Measurements from ENCODE around the gene SMYD3.

Gene SMYD3

GRCh38 chr1:246428542-246429308 is 78.4 kb downstream of the SMYD3 start:
- no peaks in the 10 kb centered on the region for H3K36me3 ChIP-seq (ENCODE audit: control insufficient read depth in 1 of 2, insufficient read depth in 2 of 2, low read length in 2 of 2)
- no peak overlapping the region for H3K27ac ChIP-seq (ENCODE audit: low read length)
- no peak overlapping the region for H3K4me3 ChIP-seq (ENCODE audit: low read depth in 1 of 2, low read length in 2 of 2)
- no peaks in the 10 kb centered on the region for H3K4me1 ChIP-seq (ENCODE audit: control insufficient read depth in 1 of 2, insufficient read depth in 2 of 2, low read length in 2 of 2)
- no peaks in the 10 kb centered on the region for H3K9me3 ChIP-seq (ENCODE audit: control insufficient read depth in 1 of 2, low read length in 2 of 2)
- H3K27me3 ChIP-seq (ENCODE audit: low read depth, low read length) = no peaks in the 10 kb centered on the region

DNA sequence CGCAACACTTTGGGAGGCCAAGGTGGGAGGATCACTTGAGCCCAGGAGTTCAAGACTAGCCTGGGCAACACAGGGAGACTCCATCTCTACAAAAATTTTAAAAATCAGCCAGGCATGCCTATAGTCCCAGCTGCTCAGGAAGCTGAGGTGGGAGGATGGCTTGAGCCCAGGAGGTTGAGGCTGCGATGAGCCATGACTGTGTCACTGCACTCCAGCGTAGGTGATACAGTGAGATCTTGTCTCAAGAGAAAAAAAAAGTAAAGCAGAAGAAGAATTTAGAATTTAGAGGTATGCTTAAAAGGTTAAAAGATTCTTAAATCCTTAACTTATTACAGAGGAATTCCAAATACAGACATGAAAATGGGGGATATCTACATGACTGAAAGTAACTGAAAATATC is 79.5 kb downstream of the SMYD3 start:
- Histone ChIP-seq H3K36me3 (ENCODE audit: control insufficient read depth in 1 of 2, insufficient read depth in 2 of 2, low read length in 2 of 2) (no peaks in the 10 kb centered on the region), H3K27ac (ENCODE audit: low read length) (no peak overlapping the region)

DNA sequence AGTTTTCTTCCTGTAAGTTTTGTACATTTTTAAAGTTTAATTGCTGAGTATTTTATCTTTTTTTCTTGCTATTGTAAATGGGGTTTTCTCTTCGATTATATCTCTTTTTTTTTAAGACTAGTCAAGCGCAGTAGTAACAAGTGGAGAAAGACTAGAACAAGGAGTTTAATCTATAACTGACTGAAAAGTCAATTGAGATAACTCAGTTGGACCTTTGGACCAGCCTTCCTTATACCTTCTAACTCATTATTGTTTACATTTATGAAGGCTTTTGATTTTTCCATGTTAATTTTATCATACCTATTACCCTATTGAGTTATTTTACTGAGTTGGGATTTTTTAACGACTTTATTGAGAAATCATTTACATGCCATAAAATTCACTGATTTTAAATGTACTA is 81.2 kb downstream of the SMYD3 start:
- H3K4me1 ChIP-seq (ENCODE audit: control insufficient read depth in 1 of 2, insufficient read depth in 2 of 2, low read length in 2 of 2) = no peaks in the 10 kb centered on the region
- no peaks in the 10 kb centered on the region for H3K36me3 ChIP-seq (ENCODE audit: control insufficient read depth in 1 of 2, insufficient read depth in 2 of 2, low read length in 2 of 2)
- no peaks in the 10 kb centered on the region for H3K27me3 ChIP-seq (ENCODE audit: low read depth, low read length)
- no peak overlapping the region for H3K27ac ChIP-seq (ENCODE audit: low read length)
- no peak overlapping the region for H3K4me3 ChIP-seq (ENCODE audit: low read depth in 1 of 2, low read length in 2 of 2)
- no peaks in the 10 kb centered on the region for H3K9me3 ChIP-seq (ENCODE audit: control insufficient read depth in 1 of 2, low read length in 2 of 2)

More for the DNA sequence above, 79.5 kb downstream of the SMYD3 start:
- Histone ChIP-seq H3K4me1 (ENCODE audit: control insufficient read depth in 1 of 2, insufficient read depth in 2 of 2, low read length in 2 of 2) (no peaks in the 10 kb centered on the region), H3K9me3 (ENCODE audit: control insufficient read depth in 1 of 2, low read length in 2 of 2) (no peaks in the 10 kb centered on the region), H3K27me3 (ENCODE audit: low read depth, low read length) (no peaks in the 10 kb centered on the region), H3K4me3 (ENCODE audit: low read depth in 1 of 2, low read length in 2 of 2) (no peak overlapping the region)

- H3K4me1 ChIP-seq (ENCODE audit: control insufficient read depth in 1 of 2, insufficient read depth in 2 of 2, low read length in 2 of 2) = no peaks in the 10 kb centered on the region
- H3K27me3 ChIP-seq (ENCODE audit: low read depth, low read length) = no peaks in the 10 kb centered on the region
- no peak overlapping the region for H3K27ac ChIP-seq (ENCODE audit: low read length)
- no peaks in the 10 kb centered on the region for H3K36me3 ChIP-seq (ENCODE audit: control insufficient read depth in 1 of 2, insufficient read depth in 2 of 2, low read length in 2 of 2)
- no peak overlapping the region for H3K4me3 ChIP-seq (ENCODE audit: low read depth in 1 of 2, low read length in 2 of 2)
- H3K9me3 ChIP-seq (ENCODE audit: control insufficient read depth in 1 of 2, low read length in 2 of 2) = no peaks in the 10 kb centered on the region
These were observed 81.8 kb downstream of the SMYD3 start for GRCh38 chr1:246425139-246425794.

DNA sequence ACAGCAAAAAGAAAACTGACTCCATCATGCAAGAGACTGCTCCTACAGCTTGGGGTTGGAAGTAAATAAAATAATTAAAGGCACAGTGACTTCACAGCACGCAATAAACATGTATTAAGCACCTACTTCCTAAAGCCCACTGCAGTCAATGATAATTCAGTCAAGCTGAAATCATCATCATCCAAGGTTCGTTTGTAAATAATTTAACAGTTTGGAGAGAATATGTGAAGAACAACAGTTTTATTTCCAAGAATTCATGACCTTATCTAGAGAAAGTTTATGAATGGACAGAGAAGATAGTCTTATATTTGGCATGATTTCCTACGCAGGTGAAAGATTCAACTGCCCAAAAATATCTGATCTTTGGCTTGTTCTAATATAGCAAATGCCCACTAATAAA is 86.8 kb downstream of the SMYD3 start:
- no peaks in the 10 kb centered on the region for H3K36me3 ChIP-seq (ENCODE audit: control insufficient read depth in 1 of 2, insufficient read depth in 2 of 2, low read length in 2 of 2)
- H3K4me3 ChIP-seq (ENCODE audit: low read depth in 1 of 2, low read length in 2 of 2) = no peak overlapping the region
- no peaks in the 10 kb centered on the region for H3K4me1 ChIP-seq (ENCODE audit: control insufficient read depth in 1 of 2, insufficient read depth in 2 of 2, low read length in 2 of 2)
- no peak overlapping the region for H3K27ac ChIP-seq (ENCODE audit: low read length)
- no peaks in the 10 kb centered on the region for H3K27me3 ChIP-seq (ENCODE audit: low read depth, low read length)
- no peaks in the 10 kb centered on the region for H3K9me3 ChIP-seq (ENCODE audit: control insufficient read depth in 1 of 2, low read length in 2 of 2)

DNA sequence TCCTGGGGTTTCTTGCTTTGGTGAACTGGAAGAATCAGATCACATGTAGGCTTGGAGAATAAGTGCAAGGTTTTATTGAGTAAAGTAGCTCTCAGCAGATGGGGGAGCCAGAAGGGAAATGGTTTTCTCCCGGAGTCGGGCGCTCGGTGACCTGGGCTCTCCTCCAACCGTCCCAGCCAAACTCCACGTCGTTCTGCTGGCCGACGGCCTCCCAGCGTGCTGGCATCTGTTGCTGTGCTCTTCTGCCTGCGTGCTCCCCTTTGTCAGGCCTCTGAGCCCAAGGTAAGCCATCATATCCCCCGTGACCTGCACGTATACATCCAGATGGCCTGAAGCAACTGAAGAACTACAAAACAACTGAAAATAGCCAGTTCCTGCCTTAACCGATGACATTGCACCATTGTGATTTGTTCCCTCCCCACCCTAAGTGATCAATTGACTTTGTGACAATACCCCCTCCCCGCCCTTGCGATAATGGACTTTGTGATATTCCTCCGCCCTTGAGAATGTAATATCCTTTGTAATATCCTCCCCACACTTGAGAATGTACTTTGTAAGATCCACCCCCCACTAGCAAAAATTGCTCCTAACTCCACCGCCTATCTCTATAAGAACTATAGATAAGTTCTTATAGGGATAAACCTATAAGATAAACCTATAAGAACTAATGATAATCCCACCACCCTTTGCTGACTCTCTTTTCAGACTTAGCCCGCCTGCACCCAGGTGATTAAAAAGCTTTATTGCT is 88.3 kb downstream of the SMYD3 start:
- H3K9me3 ChIP-seq (ENCODE audit: control insufficient read depth in 1 of 2, low read length in 2 of 2) = no peaks in the 10 kb centered on the region
- H3K27ac ChIP-seq (ENCODE audit: low read length) = no peak overlapping the region
- no peak overlapping the region for H3K4me3 ChIP-seq (ENCODE audit: low read depth in 1 of 2, low read length in 2 of 2)
- H3K4me1 ChIP-seq (ENCODE audit: control insufficient read depth in 1 of 2, insufficient read depth in 2 of 2, low read length in 2 of 2) = no peaks in the 10 kb centered on the region
- H3K27me3 ChIP-seq (ENCODE audit: low read depth, low read length) = no peaks in the 10 kb centered on the region
- H3K36me3 ChIP-seq (ENCODE audit: control insufficient read depth in 1 of 2, insufficient read depth in 2 of 2, low read length in 2 of 2) = no peaks in the 10 kb centered on the region

DNA sequence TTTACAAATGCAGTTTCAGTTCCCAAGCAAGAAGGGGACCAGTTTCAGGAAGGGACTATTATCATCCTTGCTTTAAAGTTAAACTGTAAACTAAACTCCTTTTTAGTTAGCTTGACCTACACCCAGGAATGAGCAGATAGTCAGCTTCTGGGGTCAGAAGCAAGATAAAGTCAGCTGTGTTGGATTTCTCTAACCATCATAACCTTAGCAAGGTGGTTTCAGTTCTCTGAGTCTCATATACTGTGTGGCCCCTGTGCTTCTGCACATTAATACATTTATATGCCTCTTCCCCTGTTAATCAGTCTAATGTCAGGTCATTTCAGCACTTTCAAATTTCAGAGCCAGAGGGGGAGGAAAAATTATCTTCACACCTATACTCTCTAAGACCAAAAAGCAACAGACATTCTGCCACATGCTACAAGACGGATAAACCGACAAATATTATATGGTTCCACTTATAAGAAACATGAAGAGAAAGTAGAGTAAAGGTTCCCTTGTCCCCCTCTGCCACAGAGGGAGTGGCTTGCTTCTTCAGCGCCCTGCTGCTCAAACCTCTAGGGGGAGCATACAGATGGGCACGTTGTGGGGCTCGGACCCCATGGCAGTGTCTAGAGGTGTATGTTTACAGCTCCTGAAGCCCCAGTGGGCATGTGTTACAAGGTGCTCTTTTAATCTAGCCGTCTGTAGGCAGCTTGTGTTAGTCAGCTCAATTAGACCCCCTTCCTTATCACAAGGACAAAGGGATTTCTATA is 89.1 kb downstream of the SMYD3 start:
- Histone ChIP-seq H3K27ac (ENCODE audit: low read length) (no peak overlapping the region), H3K4me3 (ENCODE audit: low read depth in 1 of 2, low read length in 2 of 2) (no peak overlapping the region), H3K36me3 (ENCODE audit: control insufficient read depth in 1 of 2, insufficient read depth in 2 of 2, low read length in 2 of 2) (no peaks in the 10 kb centered on the region), H3K9me3 (ENCODE audit: control insufficient read depth in 1 of 2, low read length in 2 of 2) (no peaks in the 10 kb centered on the region), H3K27me3 (ENCODE audit: low read depth, low read length) (no peaks in the 10 kb centered on the region), H3K4me1 (ENCODE audit: control insufficient read depth in 1 of 2, insufficient read depth in 2 of 2, low read length in 2 of 2) (no peaks in the 10 kb centered on the region)

DNA sequence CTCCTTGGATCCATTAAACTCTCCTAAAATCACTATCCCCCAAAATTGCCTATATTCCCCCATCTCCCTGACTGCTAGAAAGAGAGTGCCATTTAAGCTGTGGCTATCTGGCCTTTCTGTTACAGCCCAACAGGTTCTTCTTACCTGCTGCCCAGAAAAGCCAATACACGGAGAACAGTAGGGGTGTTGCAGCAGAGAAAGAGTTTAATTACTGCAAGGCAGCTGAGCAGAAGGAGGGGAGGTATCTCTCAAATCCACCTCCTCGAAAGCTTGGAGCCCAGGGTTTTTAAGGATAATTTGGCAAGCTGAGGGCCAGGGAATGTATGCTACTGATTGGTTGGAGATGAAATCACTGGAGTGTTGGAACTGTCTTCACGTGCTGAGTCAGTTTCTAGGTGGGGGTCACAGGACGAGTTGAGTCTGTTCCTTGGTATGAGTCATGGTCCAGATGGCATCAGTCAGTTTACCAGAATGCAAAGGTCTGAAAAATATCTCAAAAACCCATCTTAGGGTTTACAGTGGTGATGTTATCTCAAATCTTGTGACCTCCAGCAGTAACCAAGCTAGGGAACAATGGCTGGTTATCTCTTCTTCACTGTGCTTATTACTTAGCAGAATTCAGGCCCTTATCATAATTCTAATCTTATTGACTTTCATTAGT is 89.8 kb downstream of the SMYD3 start:
- Histone ChIP-seq H3K27ac (ENCODE audit: low read length) (no peak overlapping the region), H3K4me1 (ENCODE audit: control insufficient read depth in 1 of 2, insufficient read depth in 2 of 2, low read length in 2 of 2) (no peaks in the 10 kb centered on the region), H3K4me3 (ENCODE audit: low read depth in 1 of 2, low read length in 2 of 2) (no peak overlapping the region), H3K36me3 (ENCODE audit: control insufficient read depth in 1 of 2, insufficient read depth in 2 of 2, low read length in 2 of 2) (no peaks in the 10 kb centered on the region), H3K9me3 (ENCODE audit: control insufficient read depth in 1 of 2, low read length in 2 of 2) (no peaks in the 10 kb centered on the region), H3K27me3 (ENCODE audit: low read depth, low read length) (no peaks in the 10 kb centered on the region)

DNA sequence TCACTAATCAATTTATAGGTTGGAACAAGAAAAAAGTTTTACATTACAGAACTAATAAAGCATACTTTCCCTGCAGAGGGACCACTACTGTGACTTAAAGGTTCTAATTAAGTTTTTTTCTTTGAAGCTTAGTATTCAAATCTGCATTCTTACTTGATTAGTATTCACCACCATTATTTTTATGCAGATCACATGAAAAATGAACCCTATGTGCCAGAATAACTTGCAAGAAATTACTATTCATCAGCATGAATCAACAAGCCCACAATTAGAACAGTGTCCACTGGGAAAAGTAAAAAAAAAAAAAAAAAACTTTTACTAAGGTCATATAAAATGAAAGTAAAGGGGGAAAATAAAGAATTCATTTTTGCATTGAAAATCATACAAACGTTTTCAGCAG is 90.8 kb downstream of the SMYD3 start:
- Histone ChIP-seq H3K4me1 (ENCODE audit: control insufficient read depth in 1 of 2, insufficient read depth in 2 of 2, low read length in 2 of 2) (no peaks in the 10 kb centered on the region), H3K4me3 (ENCODE audit: low read depth in 1 of 2, low read length in 2 of 2) (no peak overlapping the region), H3K27me3 (ENCODE audit: low read depth, low read length) (no peaks in the 10 kb centered on the region), H3K27ac (ENCODE audit: low read length) (no peak overlapping the region), H3K36me3 (ENCODE audit: control insufficient read depth in 1 of 2, insufficient read depth in 2 of 2, low read length in 2 of 2) (no peaks in the 10 kb centered on the region), H3K9me3 (ENCODE audit: control insufficient read depth in 1 of 2, low read length in 2 of 2) (no peaks in the 10 kb centered on the region)

DNA sequence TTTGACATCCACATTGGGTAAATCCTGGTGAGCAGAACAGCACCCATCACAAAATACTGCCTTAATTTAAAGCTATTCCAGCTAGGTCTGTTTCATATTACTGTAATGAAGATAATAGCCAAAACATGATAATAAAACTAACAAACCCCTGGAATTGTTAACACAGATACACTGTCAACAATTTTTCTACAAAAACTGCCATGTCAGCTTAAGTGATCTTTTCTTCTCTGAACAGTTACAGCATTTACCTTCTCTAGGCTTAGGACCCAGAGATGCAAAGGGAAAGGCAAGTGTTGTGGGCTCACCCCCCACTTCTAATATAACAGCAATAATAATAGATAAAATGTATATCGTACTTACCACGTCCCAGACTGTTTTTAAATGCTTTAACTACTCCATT is 92.1 kb downstream of the SMYD3 start:
- H3K4me3 ChIP-seq (ENCODE audit: low read depth in 1 of 2, low read length in 2 of 2) = no peak overlapping the region
- no peaks in the 10 kb centered on the region for H3K4me1 ChIP-seq (ENCODE audit: control insufficient read depth in 1 of 2, insufficient read depth in 2 of 2, low read length in 2 of 2)
- no peaks in the 10 kb centered on the region for H3K27me3 ChIP-seq (ENCODE audit: low read depth, low read length)
- no peak overlapping the region for H3K27ac ChIP-seq (ENCODE audit: low read length)
- H3K36me3 ChIP-seq (ENCODE audit: control insufficient read depth in 1 of 2, insufficient read depth in 2 of 2, low read length in 2 of 2) = no peaks in the 10 kb centered on the region
- no peaks in the 10 kb centered on the region for H3K9me3 ChIP-seq (ENCODE audit: control insufficient read depth in 1 of 2, low read length in 2 of 2)

All from muscle layer of duodenum (tissue), 2 donors.